ENCODE results near the gene PDZD2. TPM values are rescaled to one million over a fixed set of nuclear protein-coding genes. Genes with fewer than 3 reads are reported as not detected.

PDZD2 gene
- total and polyA plus RNA-seq, 9 donors, result 21.2 to 58.2 (median 37.8) TPM

- no peak for DNase-seq
- 79 to 97% (median 80%) methylated on average over 4 of the region's 4 CpGs for WGBS, 3 donors
- Histone ChIP-seq H3K9me3 (no peaks in the 10 kb centered on the region), H3K27me3 (no peaks in the 10 kb centered on the region), H3K4me1 (ENCODE audit: insufficient read depth) (no peaks in the 10 kb centered on the region), H3K4me3 (no peak overlapping the region), H3K27ac (no peak overlapping the region), H3K36me3 (no peaks in the 10 kb centered on the region)
- intact Hi-C loops (cut with DNase I), result no loop called here
- TF ChIP-seq POLR2A (IDR thresholded peaks at IDR 0.05) (no peak), CTCF (IDR thresholded peaks at IDR 0.05) (no peak), EP300 (IDR thresholded peaks at IDR 0.05) (no peak)
These were observed 115.4 kb downstream of the PDZD2 start for GRCh38 chr5:31754358-31754704.

- Histone ChIP-seq H3K4me1 (ENCODE audit: insufficient read depth) (no peaks in the 10 kb centered on the region), H3K9me3 (no peaks in the 10 kb centered on the region), H3K27ac (no peak overlapping the region), H3K27me3 (no peaks in the 10 kb centered on the region), H3K36me3 (no peaks in the 10 kb centered on the region), H3K4me3 (no peak overlapping the region)
- no peak for TF ChIP-seq POLR2A (IDR thresholded peaks at IDR 0.05)
- TF ChIP-seq CTCF (IDR thresholded peaks at IDR 0.05), result no peak
- no peak for TF ChIP-seq EP300 (IDR thresholded peaks at IDR 0.05)
- intact Hi-C loops (cut with DNase I), result no loop called here
- 89 to 91% (median 89%) methylated on average over 20 of the region's 20 CpGs for WGBS, 3 donors
- no peak for DNase-seq
These were observed 116.1 kb downstream of the PDZD2 start for GRCh38 chr5:31754741-31755675.

- no peak for DNase-seq
- Histone ChIP-seq H3K4me1 (ENCODE audit: insufficient read depth) (no peaks in the 10 kb centered on the region), H3K36me3 (no peaks in the 10 kb centered on the region), H3K4me3 (no peak overlapping the region), H3K9me3 (no peaks in the 10 kb centered on the region), H3K27me3 (no peaks in the 10 kb centered on the region), H3K27ac (no peak overlapping the region)
- 59 to 70% (median 70%) methylated on average over 10 of the region's 10 CpGs for WGBS, 3 donors
- TF ChIP-seq POLR2A (IDR thresholded peaks at IDR 0.05) (no peak), CTCF (IDR thresholded peaks at IDR 0.05) (no peak), EP300 (IDR thresholded peaks at IDR 0.05) (no peak)
- intact Hi-C loops (cut with DNase I), result no loop called here
These were observed 116.8 kb downstream of the PDZD2 start for GRCh38 chr5:31755676-31756230.

- H3K36me3 ChIP-seq, result no peaks in the 10 kb centered on the region
- intact Hi-C loops (cut with DNase I), result no loop called here
- 93 to 98% (median 97%) methylated on average over 8 of the region's 8 CpGs for WGBS, 3 donors
- DNase-seq, result no peak
- H3K9me3 ChIP-seq, result no peaks in the 10 kb centered on the region
- H3K4me1 ChIP-seq (ENCODE audit: insufficient read depth), result no peaks in the 10 kb centered on the region
- no peaks in the 10 kb centered on the region for H3K27me3 ChIP-seq
- TF ChIP-seq CTCF (IDR thresholded peaks at IDR 0.05) (no peak), EP300 (IDR thresholded peaks at IDR 0.05) (no peak), POLR2A (IDR thresholded peaks at IDR 0.05) (no peak)
- no peak overlapping the region for H3K4me3 ChIP-seq
- no peak overlapping the region for H3K27ac ChIP-seq
These were observed 118.9 kb downstream of the PDZD2 start for GRCh38 chr5:31757806-31758205.
